Measurements from ENCODE around the gene CNGA3.

The CNGA3 gene

DNA sequence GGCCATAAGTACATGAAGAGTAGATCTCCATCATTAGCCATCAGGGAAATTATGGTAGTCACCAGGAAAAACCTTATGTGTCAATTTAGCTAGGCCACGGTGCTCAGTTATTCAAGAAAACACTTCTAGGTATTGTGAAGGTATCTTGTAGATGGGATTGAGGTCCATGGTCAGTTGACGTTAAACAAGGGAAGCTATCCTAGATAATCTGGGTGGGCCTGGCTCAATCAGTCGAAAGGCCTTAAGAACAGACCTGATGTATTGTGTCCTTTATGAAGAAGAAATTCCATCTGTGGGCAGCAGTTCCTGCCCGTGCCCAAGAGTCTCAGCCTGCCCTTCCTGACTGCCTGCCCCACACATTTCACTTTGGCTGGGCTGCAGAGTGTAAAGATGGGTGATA is 16.7 kb upstream of the CNGA3 start:
- no peak for DNase-seq

DNA sequence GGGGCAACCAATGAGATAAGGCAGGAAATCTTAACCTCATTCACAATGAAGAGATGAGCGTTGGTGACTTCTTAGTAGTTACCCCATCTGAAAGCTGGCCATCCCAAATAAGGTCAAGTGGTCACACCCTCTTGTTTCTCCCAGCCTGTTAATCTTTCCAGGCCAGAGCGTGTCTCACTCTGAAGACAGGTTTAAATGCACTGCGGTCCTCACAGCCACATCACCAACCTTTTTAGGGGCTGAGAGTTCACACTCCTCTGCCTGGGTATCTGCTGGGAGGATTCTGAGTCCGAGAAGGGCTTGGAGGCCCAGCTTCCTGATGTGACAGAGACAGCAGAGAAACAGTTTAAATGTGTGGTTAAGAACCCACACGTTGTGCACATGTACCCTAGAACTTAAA is 13.3 kb upstream of the CNGA3 start:
- no peak for DNase-seq

GRCh38 chr2:98333922-98334321 is 12.3 kb upstream of the CNGA3 start:
- no peak for DNase-seq

GRCh38 chr2:98334439-98335078 is 11.7 kb upstream of the CNGA3 start:
- DNase-seq, result no peak

DNA sequence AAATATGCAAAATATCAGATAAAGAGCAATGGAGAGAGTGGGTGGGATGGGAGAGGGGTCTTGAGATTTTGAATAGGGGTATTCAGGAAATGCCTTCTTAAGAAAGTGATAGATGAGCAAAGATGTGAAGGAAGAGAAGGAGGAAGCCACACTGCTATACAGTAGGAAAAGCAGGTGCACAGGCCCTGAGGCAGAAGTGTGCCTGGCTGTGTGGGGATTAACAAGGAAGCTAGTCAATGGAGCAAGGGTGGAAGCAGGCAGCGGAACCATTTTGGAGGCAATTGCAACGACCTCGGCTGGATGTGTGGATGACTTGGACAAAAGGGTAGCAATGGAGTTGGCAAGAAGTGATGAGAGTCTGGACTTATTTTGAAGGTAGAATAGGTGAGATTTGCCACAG is 11.0 kb upstream of the CNGA3 start:
- DNase-seq, result no peak

GRCh38 chr2:98341241-98341640 is 5.0 kb upstream of the CNGA3 start:
- DNase-seq, result no peak

- no peak for DNase-seq
These were observed 3.0 kb upstream of the CNGA3 start for GRCh38 chr2:98343285-98343684.

- no peak for DNase-seq
These were observed 1.2 kb downstream of the CNGA3 start for GRCh38 chr2:98347298-98348065.

DNA sequence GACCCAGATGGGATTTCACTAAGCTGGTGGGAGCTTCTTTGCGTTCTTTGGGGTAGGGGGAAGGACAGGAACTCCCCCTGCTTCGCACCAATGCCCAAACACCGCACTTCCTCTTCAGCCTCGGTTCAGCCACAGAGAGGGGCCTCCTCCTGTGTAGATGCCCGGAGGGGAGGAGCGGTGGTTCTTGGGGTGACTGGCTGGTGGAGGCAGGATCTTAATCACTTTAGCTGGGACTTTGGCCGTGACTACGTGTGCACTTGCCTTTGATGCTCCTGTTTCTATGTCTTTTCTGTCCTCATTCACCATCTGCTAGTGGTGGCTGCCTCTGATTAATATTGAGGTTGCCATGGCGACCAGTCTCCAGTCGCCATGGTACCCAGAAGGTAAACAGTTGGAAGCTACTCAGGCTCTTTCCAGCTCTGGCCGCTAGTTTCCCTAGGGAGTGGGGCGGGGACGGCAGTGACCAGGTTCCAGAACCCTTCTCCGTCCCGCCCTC is 1.9 kb downstream of the CNGA3 start:
- DNase-seq, result no peak

DNA sequence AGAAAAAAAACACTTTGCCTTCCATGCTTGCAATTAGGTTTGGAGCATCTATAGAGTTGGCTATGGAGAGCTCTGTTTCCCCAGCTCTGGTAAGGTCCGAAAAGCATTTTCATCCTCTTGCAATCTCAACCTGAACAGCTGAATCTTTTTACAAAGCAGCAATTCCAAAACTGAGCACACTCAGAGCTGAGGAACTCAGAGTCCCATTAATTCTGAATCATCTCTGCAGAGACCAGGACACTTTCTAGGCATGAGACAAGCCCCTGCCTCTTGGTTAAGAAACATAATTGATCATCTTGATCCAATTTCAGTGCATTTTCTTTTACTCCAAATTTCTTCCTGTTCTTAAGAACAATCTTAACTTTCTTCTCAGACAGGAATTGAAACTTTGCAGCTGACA is 4.2 kb downstream of the CNGA3 start:
- DNase-seq, result no peak

DNA sequence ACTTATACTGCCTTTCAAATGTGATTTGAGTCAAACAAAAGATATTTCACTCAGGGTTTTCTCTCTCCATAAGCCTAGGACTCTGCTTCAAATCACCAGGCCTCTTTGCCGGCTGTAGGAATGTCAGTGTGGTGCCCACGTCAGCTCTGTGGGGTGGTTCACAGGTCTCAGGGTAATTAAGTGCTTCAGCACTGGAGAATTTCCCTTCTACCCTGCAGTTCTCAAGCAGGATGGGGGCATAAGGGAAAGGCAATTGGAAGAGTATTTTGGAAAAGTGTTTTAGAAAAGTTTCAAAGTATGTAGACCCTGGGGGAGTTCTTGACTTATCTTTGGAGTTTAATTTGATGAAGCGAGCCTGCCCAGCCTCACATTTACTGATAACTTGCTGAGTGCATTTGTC is 9.6 kb downstream of the CNGA3 start:
- DNase-seq, result no peak

GRCh38 chr2:98356729-98357128 is 10.5 kb downstream of the CNGA3 start:
- DNase-seq, result no peak

DNA sequence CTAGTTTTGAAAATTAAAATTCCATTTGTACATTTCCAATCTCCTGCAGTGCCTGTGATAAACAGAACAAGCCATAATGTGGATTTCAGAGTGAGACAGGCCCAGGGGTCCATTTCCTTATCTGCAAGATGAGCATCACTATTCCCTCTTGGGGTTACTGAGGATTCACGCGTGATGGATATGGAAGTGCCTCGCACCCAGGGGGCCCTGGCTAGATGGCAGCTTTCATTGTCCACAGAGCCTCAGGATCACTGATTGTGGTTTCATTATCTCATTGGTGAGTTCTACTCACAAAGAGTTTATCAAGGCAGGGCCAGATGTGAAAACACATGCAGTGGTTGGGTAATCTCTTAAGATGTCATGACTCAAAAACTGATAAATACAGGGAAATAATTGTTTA is 11.6 kb downstream of the CNGA3 start:
- no peak for DNase-seq

DNA sequence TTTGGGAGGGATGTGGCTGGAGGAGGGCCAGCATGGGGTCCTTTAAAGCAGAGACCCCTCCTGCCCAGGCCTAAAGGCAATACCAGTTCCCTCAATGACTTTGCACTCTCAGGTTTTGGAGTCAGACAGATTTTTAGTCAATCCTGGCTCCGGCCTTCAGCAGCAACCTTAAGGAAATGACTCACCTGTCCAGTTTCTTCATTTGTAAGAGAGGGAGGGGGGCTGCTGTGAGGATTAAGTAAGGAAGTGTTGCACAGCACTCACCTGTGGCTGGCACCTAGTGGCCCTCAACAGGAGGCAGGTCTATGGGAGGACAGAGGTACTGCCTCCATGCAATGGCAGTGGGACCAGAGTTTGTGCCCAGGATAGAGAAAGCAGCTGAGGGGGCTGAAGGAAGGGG is 13.7 kb downstream of the CNGA3 start:
- DNase-seq, result no peak

DNA sequence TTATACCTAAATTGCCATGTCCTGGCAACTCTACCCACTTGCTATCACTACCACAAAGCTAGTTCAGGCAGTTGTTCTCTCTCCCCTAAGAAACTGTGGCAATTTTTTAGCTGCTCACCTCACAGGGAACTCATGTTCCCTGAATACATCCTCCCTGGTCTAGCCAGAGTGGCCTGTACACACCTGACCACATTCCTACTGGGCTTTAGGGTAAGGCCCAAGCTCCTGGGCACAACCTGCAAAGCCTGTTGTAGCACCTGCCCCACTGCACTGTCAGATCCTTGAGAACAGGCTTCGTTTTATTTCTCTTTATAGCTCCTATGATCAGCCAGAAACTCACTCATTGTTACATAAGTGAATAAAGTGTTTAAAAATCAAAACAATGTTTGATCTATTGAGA is 21.5 kb downstream of the CNGA3 start:
- no peak for DNase-seq

DNA sequence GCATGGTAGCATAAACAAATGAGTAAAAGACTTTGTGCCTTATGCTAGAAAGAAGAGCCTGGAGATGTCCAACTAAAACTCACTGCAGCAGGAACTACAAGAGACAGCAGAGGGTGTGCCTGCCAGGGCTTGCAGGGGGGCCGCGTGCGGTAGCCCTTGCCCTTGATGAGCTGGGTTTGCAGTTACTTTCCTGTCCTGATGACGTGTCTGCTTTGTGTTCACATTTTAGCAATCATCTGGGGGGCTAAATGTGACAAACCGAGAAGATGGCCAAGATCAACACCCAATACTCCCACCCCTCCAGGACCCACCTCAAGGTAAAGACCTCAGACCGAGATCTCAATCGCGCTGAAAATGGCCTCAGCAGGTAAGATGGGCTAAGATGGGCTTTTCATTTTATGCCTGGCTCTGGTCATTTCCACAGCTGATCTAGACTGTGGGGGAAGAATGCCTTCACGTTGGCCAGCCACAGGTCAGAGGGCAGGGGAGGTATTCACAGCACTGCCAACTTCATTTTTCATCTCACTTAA is 23.5 kb downstream of the CNGA3 start:
- DNase-seq, result no peak

- DNase-seq, result no peak
These were observed 25.9 kb downstream of the CNGA3 start for GRCh38 chr2:98372121-98372520.

- no peak for DNase-seq
These were observed 26.3 kb downstream of the CNGA3 start for GRCh38 chr2:98372579-98372978.

- no peak for DNase-seq
These were observed 28.0 kb downstream of the CNGA3 start for GRCh38 chr2:98374286-98374685.

GRCh38 chr2:98374958-98375570 is 28.8 kb downstream of the CNGA3 start:
- DNase-seq, result no peak

DNA sequence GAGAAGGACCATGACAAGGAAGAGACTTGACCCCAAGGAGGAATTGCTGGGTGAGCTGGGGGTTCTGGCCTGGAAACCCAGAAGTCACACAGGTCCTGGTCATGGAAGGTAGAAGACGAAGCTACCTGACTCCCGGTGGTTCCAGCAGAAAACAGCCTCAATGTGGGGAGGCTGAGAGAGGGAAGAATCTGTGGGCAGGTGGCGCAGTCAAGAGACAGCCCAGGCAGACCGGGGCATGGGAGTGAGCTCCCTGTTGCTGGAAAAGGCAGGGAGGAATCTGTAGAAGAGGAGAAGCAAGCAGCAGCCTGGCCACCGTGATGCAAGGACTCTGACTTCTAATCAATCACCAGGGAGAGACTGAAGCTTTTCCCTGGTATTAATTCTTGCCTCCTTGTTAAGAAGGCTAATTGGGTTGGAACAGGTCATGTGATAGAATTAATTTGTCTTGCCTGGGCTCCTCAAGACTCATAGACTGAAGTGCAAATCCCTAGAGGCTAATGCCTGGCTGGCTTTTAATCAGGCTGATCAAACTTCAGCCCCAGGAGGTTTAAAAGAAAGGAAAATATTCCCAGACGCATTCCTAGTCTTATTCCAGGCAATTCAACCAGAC is 30.1 kb downstream of the CNGA3 start:
- no peak for DNase-seq

GRCh38 chr2:98376996-98377395 is 30.7 kb downstream of the CNGA3 start:
- no peak for DNase-seq

- no peak for DNase-seq
These were observed 31.3 kb downstream of the CNGA3 start for GRCh38 chr2:98377544-98377943.

GRCh38 chr2:98378196-98378595 is 31.9 kb downstream of the CNGA3 start:
- DNase-seq, result no peak

Measured in CD4-positive, alpha-beta T cell treated with Interferon gamma for 1 hour (primary cell).